ENCODE measurements around the gene SAMD15. TPM values are rescaled to one million over a fixed set of nuclear protein-coding genes. Genes with fewer than 3 reads are reported as not detected.

SAMD15 gene
- polyA plus RNA-seq, 1 experiment: 0.34 TPM

DNA sequence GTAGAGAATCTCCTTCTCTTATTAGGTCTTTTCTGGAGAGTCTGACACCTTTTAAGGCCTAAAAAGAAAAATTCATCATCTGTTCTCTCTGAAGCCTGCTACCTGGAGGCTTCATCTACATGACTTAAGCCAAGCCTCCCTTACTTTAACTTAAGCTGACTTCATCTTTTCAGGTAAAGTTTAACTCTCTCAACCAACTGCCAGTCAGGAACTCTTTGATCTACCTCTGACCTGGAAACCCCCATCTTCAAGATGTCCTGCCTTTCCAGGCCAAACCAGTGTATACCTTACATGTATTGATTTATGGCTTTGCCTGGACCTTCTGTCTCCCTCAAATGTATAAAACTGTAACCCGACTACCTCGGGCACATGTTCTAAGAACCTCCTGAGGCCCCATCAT is 38.9 kb upstream of the SAMD15 start:
- TF ChIP-seq, protein P1, sequence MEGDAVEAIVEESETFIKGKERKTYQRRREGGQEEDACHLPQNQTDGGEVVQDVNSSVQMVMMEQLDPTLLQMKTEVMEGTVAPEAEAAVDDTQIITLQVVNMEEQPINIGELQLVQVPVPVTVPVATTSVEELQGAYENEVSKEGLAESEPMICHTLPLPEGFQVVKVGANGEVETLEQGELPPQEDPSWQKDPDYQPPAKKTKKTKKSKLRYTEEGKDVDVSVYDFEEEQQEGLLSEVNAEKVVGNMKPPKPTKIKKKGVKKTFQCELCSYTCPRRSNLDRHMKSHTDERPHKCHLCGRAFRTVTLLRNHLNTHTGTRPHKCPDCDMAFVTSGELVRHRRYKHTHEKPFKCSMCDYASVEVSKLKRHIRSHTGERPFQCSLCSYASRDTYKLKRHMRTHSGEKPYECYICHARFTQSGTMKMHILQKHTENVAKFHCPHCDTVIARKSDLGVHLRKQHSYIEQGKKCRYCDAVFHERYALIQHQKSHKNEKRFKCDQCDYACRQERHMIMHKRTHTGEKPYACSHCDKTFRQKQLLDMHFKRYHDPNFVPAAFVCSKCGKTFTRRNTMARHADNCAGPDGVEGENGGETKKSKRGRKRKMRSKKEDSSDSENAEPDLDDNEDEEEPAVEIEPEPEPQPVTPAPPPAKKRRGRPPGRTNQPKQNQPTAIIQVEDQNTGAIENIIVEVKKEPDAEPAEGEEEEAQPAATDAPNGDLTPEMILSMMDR (IDR thresholded peaks at IDR 0.05; ENCODE audit: insufficient read depth, low read depth, low read length): no peak
- ChIA-PET POLR2A (no interaction called here), CTCF (interaction anchor here (1.3 kb wide), 1 partner anchor 38 kb away, joined by 3 read pairs; no protein-coding TSS in a partner anchor)
- Histone ChIP-seq H3K27me3 (ENCODE audit: control insufficient read depth, insufficient read depth, low read length) (no peaks in the 10 kb centered on the region), H3K4me3 (ENCODE audit: low read depth, low read length) (no peak overlapping the region), H3K36me3 (ENCODE audit: control insufficient read depth, insufficient read depth, low read length) (peaks cover 4% of the 10 kb centered on the region)
- DNase-seq (ENCODE audit: low read depth): no peak

DNA sequence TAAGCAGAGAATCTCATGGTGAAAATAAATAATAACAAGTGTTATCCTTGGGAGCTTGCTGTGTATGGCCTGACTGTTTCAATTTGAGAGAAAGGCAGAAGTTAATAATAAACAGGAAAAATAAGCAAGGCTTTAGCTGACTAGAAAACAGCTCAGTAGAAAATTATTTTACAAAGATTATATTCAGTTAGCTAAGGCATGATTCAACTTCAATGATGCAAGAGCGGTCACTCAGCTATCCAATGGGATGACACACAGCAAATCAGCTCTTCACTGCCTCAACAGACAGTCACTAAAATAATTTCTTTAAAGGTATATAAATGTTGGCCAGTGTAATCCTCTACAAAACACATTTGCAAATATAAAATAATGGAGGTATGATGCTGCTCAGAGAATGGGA is 37.8 kb upstream of the SAMD15 start:
- CTCF ChIA-PET: interaction anchor here (0.8 kb wide), 1 partner anchor 25 kb away, joined by 3 read pairs; no protein-coding TSS in a partner anchor
- POLR2A ChIA-PET: no interaction called here
- DNase-seq (ENCODE audit: low read depth): no peak
- TF ChIP-seq, protein P1 (IDR thresholded peaks at IDR 0.05; ENCODE audit: insufficient read depth, low read depth, low read length): no peak
- Histone ChIP-seq H3K4me3 (ENCODE audit: low read depth, low read length) (no peak overlapping the region), H3K36me3 (ENCODE audit: control insufficient read depth, insufficient read depth, low read length) (peaks cover 4% of the 10 kb centered on the region), H3K27me3 (ENCODE audit: control insufficient read depth, insufficient read depth, low read length) (no peaks in the 10 kb centered on the region)

DNA sequence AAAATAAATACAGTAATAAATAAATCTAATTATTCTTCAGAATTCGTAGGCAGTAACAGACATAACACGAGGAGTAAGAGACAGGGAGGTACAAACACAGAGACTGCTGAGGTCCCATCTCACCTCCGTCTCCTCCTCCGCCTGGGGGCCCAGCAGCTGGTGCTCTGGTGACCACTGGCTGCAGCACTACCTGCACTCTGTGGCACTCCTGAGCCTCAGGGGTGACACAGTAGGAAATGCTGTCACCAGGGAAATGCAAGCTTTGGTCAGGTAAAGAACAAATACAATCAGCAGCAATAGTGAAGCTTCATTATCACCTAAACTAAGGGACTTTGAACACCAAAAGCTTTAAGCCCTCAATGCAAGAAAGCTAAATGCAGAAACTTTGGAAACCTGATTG is 36.8 kb upstream of the SAMD15 start:
- Histone ChIP-seq H3K4me3 (ENCODE audit: low read depth, low read length) (no peak overlapping the region), H3K36me3 (ENCODE audit: control insufficient read depth, insufficient read depth, low read length) (peaks cover 4% of the 10 kb centered on the region), H3K27me3 (ENCODE audit: control insufficient read depth, insufficient read depth, low read length) (no peaks in the 10 kb centered on the region)
- ChIA-PET POLR2A (no interaction called here), CTCF (no interaction called here)
- DNase-seq (ENCODE audit: low read depth): no peak
- TF ChIP-seq, protein P1 (IDR thresholded peaks at IDR 0.05; ENCODE audit: insufficient read depth, low read depth, low read length): no peak

DNA sequence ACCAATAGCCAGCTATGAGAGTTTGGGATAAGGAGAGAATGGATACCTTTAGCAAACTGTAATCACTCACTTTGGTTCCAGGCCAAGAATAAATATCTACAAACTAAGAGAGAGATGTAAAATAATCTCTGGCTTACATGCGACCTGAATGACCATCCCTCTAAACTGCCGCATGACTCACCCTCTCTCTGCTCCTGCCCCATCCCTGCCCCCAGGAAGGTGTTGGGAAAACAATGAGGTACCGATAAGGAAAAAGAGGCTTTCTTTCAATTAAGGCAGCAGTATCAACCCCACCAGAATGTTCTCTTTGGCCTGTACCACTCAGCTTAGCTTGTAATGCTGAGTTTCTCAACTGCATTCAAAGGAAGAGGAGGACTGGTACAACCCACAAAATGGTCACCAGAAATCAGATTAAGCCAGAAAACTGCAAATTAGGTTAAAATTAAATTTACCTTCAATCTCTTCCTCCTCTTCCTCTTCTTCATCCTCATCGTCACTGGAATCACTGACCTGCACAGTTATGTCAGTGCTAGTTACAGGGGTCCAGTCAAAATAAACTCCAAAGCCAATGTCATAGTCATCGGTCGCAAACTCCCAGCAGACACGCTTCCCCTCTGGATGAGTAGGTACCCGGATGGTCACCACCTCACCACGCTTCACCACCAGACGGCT is 34.3 kb upstream of the SAMD15 start:
- DNase-seq (ENCODE audit: low read depth): no peak
- peaks cover 4% of the 10 kb centered on the region for H3K36me3 ChIP-seq (ENCODE audit: control insufficient read depth, insufficient read depth, low read length)
- no peaks in the 10 kb centered on the region for H3K27me3 ChIP-seq (ENCODE audit: control insufficient read depth, insufficient read depth, low read length)
- ChIA-PET POLR2A (no interaction called here), CTCF (no interaction called here)
- H3K4me3 ChIP-seq (ENCODE audit: low read depth, low read length): no peak overlapping the region
- TF ChIP-seq, protein P1 (IDR thresholded peaks at IDR 0.05; ENCODE audit: insufficient read depth, low read depth, low read length): no peak

DNA sequence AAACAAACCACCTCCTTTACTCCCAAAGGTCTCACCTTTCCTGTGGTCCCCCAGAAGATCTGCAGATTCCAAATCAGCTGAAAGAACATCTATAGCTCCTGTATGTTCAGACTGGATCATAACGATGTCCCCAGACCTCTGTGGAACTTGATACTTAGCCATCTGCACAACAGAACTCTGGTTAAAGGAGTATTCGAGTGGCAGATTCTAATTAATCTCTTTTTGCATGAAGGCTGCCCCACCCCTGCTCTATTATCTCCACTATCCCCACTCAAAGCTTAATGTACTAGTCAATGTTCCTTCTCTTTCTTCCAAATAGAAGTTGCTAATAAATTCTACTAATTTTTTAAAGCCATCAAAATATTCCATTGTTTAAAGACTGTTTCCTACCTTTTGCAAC is 33.5 kb upstream of the SAMD15 start:
- ChIA-PET CTCF (no interaction called here), POLR2A (interaction anchor here (0.6 kb wide), 1 partner anchor 89 kb away, joined by 3 read pairs; no protein-coding TSS in a partner anchor)
- TF ChIP-seq, protein P1 (IDR thresholded peaks at IDR 0.05; ENCODE audit: insufficient read depth, low read depth, low read length): no peak
- no peaks in the 10 kb centered on the region for H3K27me3 ChIP-seq (ENCODE audit: control insufficient read depth, insufficient read depth, low read length)
- no peak for DNase-seq (ENCODE audit: low read depth)
- H3K36me3 ChIP-seq (ENCODE audit: control insufficient read depth, insufficient read depth, low read length): peaks cover 4% of the 10 kb centered on the region
- H3K4me3 ChIP-seq (ENCODE audit: low read depth, low read length): no peak overlapping the region
